ENCODE measurements around the gene ZFP30. TPM values are rescaled to one million over a fixed set of nuclear protein-coding genes. Genes with fewer than 3 reads are reported as not detected.
"Not testable (repeated sequence)": the region's sequence is repeated elsewhere in the genome, so short reads cannot be mapped to it uniquely, and the experiment has no call there.

Gene ZFP30
- total and polyA plus RNA-seq, 2 donors (not counting 1 experiment from before 2014, with no cell fraction given), result 3.2 to 27.0 TPM

GRCh38 chr19:37683520-37683919 is 28.3 kb upstream of the ZFP30 start:
- Histone ChIP-seq H3K9me3 (ENCODE audit: control extremely low read depth in 1 of 3, control insufficient read depth in 2 of 3, insufficient read depth in 1 of 3, low read length in 2 of 3) (peaks cover 1 to 31% (median 7%) of the 10 kb centered on the region in 3 donors), H3K4me2 (replicated peaks; ENCODE audit: low read depth, low read length, poor library complexity, severe bottlenecking) (no peak overlapping the region), H3K36me3 (replicated peaks in 1 of 2; ENCODE audit: control extremely low read depth in 1 of 2, control insufficient read depth in 1 of 2, extremely low read depth in 1 of 2, insufficient read depth in 2 of 2, low read length in 1 of 2) (no peaks in the 10 kb centered on the region), H3K9ac (ENCODE audit: low read length) (no peak overlapping the region), H3K27me3 (replicated peaks in 1 of 4; ENCODE audit: control extremely low read depth in 1 of 4, control insufficient read depth in 3 of 4, insufficient read depth in 4 of 4, low read length in 3 of 4) (no peaks in the 10 kb centered on the region), H4K20me1 (ENCODE audit: control insufficient read depth, insufficient read depth, low read length, poor library complexity, severe bottlenecking) (no peaks in the 10 kb centered on the region), H3K27ac (ENCODE audit: low read length in 2 of 2) (no peak overlapping the region), H2AFZ (ENCODE audit: insufficient read depth, low read depth, low read length, poor library complexity, severe bottlenecking) (no peak overlapping the region), H3K79me2 (ENCODE audit: control insufficient read depth, insufficient read depth, low read length) (no peaks in the 10 kb centered on the region), H3K4me1 (ENCODE audit: control insufficient read depth in 2 of 2, insufficient read depth in 2 of 2, low read length in 2 of 2) (no peaks in the 10 kb centered on the region), H3K4me3 (ENCODE audit: control extremely low read depth in 1 of 5, extremely low read depth in 1 of 5, insufficient read depth in 1 of 5, low read depth in 2 of 5, low read length in 4 of 5) (no peak overlapping the region)
- POLR2A ChIA-PET, result no interaction called here
- Mint-ChIP-seq H3K27ac (no peak overlapping the region), H3K27me3 (no peaks in the 10 kb centered on the region), H3K4me1 (no peaks in the 10 kb centered on the region), H3K9me3 (ENCODE audit: insufficient read depth) (no peaks in the 10 kb centered on the region), H3K4me3 (no peak overlapping the region)
- intact Hi-C loops (cut with micrococcal nuclease), result no loop called here
- TF ChIP-seq CTCF (IDR thresholded peaks at IDR 0.05), result no peak
- no peak for TF ChIP-seq EZH2 (IDR thresholded peaks at IDR 0.05; ENCODE audit: borderline replicate concordance, insufficient read depth, low read depth, low read length, poor library complexity, severe bottlenecking)
- WGBS (ENCODE audit: insufficient coverage), result 80% methylated on average over 2 of the region's 3 CpGs
- ATAC-seq (ENCODE audit: low read depth) (no peak), DNase-seq (no peak)
- CTCF ChIA-PET, result no interaction called here

GRCh38 chr19:37669450-37669914 is 14.2 kb upstream of the ZFP30 start:
- DNase-seq (no peak), ATAC-seq (ENCODE audit: low read depth) (no peak)
- Histone ChIP-seq H4K20me1 (ENCODE audit: control insufficient read depth, insufficient read depth, low read length, poor library complexity, severe bottlenecking) (no peaks in the 10 kb centered on the region), H3K9me3 (ENCODE audit: control extremely low read depth in 1 of 3, control insufficient read depth in 2 of 3, insufficient read depth in 1 of 3, low read length in 2 of 3) (peaks cover 8 to 57% (median 42%) of the 10 kb centered on the region in 3 donors), H3K79me2 (ENCODE audit: control insufficient read depth, insufficient read depth, low read length) (no peaks in the 10 kb centered on the region), H3K27me3 (replicated peaks in 1 of 4; ENCODE audit: control extremely low read depth in 1 of 4, control insufficient read depth in 3 of 4, insufficient read depth in 4 of 4, low read length in 3 of 4) (no peaks in the 10 kb centered on the region), H3K9ac (ENCODE audit: low read length) (no peak overlapping the region), H3K4me1 (ENCODE audit: control insufficient read depth in 2 of 2, insufficient read depth in 2 of 2, low read length in 2 of 2) (no peaks in the 10 kb centered on the region), H2AFZ (ENCODE audit: insufficient read depth, low read depth, low read length, poor library complexity, severe bottlenecking) (no peak overlapping the region), H3K4me2 (replicated peaks; ENCODE audit: low read depth, low read length, poor library complexity, severe bottlenecking) (no peak overlapping the region), H3K4me3 (ENCODE audit: control extremely low read depth in 1 of 5, extremely low read depth in 1 of 5, insufficient read depth in 1 of 5, low read depth in 2 of 5, low read length in 4 of 5) (no peak overlapping the region), H3K27ac (ENCODE audit: low read length in 2 of 2) (no peak overlapping the region), H3K36me3 (replicated peaks in 1 of 2; ENCODE audit: control extremely low read depth in 1 of 2, control insufficient read depth in 1 of 2, extremely low read depth in 1 of 2, insufficient read depth in 2 of 2, low read length in 1 of 2) (no peaks in the 10 kb centered on the region)
- WGBS (ENCODE audit: insufficient coverage), result no CpG with 5 or more reads among the region's 6 CpGs
- peaks cover 12% of the 10 kb centered on the region for H3K9me3 Mint-ChIP-seq (ENCODE audit: insufficient read depth)
- intact Hi-C loops (cut with micrococcal nuclease), result no loop called here
- no peak overlapping the region for H3K27ac Mint-ChIP-seq
- no peak for TF ChIP-seq CTCF (IDR thresholded peaks at IDR 0.05)
- TF ChIP-seq EZH2 (IDR thresholded peaks at IDR 0.05; ENCODE audit: borderline replicate concordance, insufficient read depth, low read depth, low read length, poor library complexity, severe bottlenecking), result no peak
- no peaks in the 10 kb centered on the region for H3K27me3 Mint-ChIP-seq
- ChIA-PET POLR2A (no interaction called here), CTCF (no interaction called here)
- H3K4me1 Mint-ChIP-seq, result no peaks in the 10 kb centered on the region
- H3K4me3 Mint-ChIP-seq, result no peak overlapping the region

GRCh38 chr19:37657157-37657556 is 1.9 kb upstream of the ZFP30 start:
- 100% methylated on average over 3 of the region's 8 CpGs for WGBS (ENCODE audit: insufficient coverage)
- not testable (repeated sequence) for H3K27ac Mint-ChIP-seq; H3K9me3 Mint-ChIP-seq (ENCODE audit: insufficient read depth)

More at GRCh38 chr19:37657157-37657556, 1.9 kb upstream of the ZFP30 start:
- H4K20me1 ChIP-seq (ENCODE audit: control insufficient read depth, insufficient read depth, low read length, poor library complexity, severe bottlenecking); H3K27ac ChIP-seq (ENCODE audit: low read length in 2 of 2); H3K27me3 ChIP-seq (replicated peaks in 1 of 4; ENCODE audit: control extremely low read depth in 1 of 4, control insufficient read depth in 3 of 4, insufficient read depth in 4 of 4, low read length in 3 of 4); H3K9me3 ChIP-seq (ENCODE audit: control extremely low read depth in 1 of 3, control insufficient read depth in 2 of 3, insufficient read depth in 1 of 3, low read length in 2 of 3); intact Hi-C loops (cut with micrococcal nuclease); ATAC-seq (ENCODE audit: low read depth); H3K36me3 ChIP-seq (replicated peaks in 1 of 2; ENCODE audit: control extremely low read depth in 1 of 2, control insufficient read depth in 1 of 2, extremely low read depth in 1 of 2, insufficient read depth in 2 of 2, low read length in 1 of 2); H2AFZ ChIP-seq (ENCODE audit: insufficient read depth, low read depth, low read length, poor library complexity, severe bottlenecking); H3K4me2 ChIP-seq (replicated peaks; ENCODE audit: low read depth, low read length, poor library complexity, severe bottlenecking); H3K4me3 ChIP-seq (ENCODE audit: control extremely low read depth in 1 of 5, extremely low read depth in 1 of 5, insufficient read depth in 1 of 5, low read depth in 2 of 5, low read length in 4 of 5); DNase-seq; CTCF ChIA-PET; H3K9ac ChIP-seq (ENCODE audit: low read length); H3K27me3 Mint-ChIP-seq: not testable (repeated sequence)
- peaks cover 30% of the 10 kb centered on the region for H3K4me1 Mint-ChIP-seq
- peak overlapping the region; percentile 98 for H3K4me3 Mint-ChIP-seq
- peaks cover 29% of the 10 kb centered on the region for H3K79me2 ChIP-seq (ENCODE audit: control insufficient read depth, insufficient read depth, low read length)
- H3K4me1 ChIP-seq (ENCODE audit: control insufficient read depth in 2 of 2, insufficient read depth in 2 of 2, low read length in 2 of 2), result peaks cover 15 to 19% of the 10 kb centered on the region in 2 donors
- POLR2A ChIA-PET, result interaction anchor here (0.6 kb wide), 1 partner anchor 190 kb away, joined by 3 read pairs; no protein-coding TSS in a partner anchor

All from B cell (primary cell).